Loucy (cell line): ENCODE measurements around the gene FGD6.

Source experiments
- H2AFZ ChIP-seq: fragments of 200-600 bp; sonication (generic); 2 replicates; pipeline ENCODE4 v1.6.0; 2016; ENCODE audit warnings: antibody characterized with exemption, mild to moderate bottlenecking, low read length, moderate library complexity
- H3F3A ChIP-seq: fragments of 200-600 bp; 2 replicates; pipeline ENCODE4 v1.6.0; 2016; ENCODE audit warnings: antibody characterized with exemption, low read depth, mild to moderate bottlenecking
- H3K27me3 ChIP-seq: fragments of 200-600 bp; sonication (generic); 2 replicates; pipeline ENCODE4 v1.6.1; 2014; ENCODE audit warnings: low read length, mild to moderate bottlenecking; ENCODE audit not compliant: insufficient read depth, poor library complexity, severe bottlenecking
- H3K36me3 ChIP-seq: fragments of 200-600 bp; sonication (generic); 2 replicates; pipeline ENCODE4 v1.6.1; 2016; ENCODE audit warnings: low read length; ENCODE audit not compliant: insufficient read depth
- H3K4me1 ChIP-seq: fragments of 200-600 bp; sonication (generic); 2 replicates; pipeline ENCODE4 v1.5.1; 2014; ENCODE audit warnings: low read length, mild to moderate bottlenecking; ENCODE audit not compliant: insufficient read depth, poor library complexity, severe bottlenecking
- H3K4me2 ChIP-seq: fragments of 200-600 bp; sonication (generic); 2 replicates; pipeline ENCODE4 v1.6.0; 2014; ENCODE audit warnings: antibody characterized with exemption, low read length, low read depth, mild to moderate bottlenecking; ENCODE audit not compliant: poor library complexity, severe bottlenecking
- H3K4me3 ChIP-seq: fragments of 200-600 bp; sonication (generic); 2 replicates; pipeline ENCODE4 v1.5.1; 2014; ENCODE audit warnings: low read length, mild to moderate bottlenecking, mixed read lengths; ENCODE audit not compliant: poor library complexity, severe bottlenecking
- H3K79me2 ChIP-seq: fragments of 200-600 bp; sonication (generic); 2 replicates; pipeline ENCODE4 v1.6.1; 2014; ENCODE audit warnings: low read length; ENCODE audit not compliant: insufficient read depth
- H3K9ac ChIP-seq: fragments of 200-600 bp; sonication (generic); 2 replicates; pipeline ENCODE4 v1.6.0; 2014; ENCODE audit warnings: mild to moderate bottlenecking, low read depth, low read length, moderate library complexity; ENCODE audit not compliant: poor library complexity, severe bottlenecking
- H3K9me2 ChIP-seq: fragments of 200-600 bp; sonication (generic); replicated peaks from 2 replicates; pipeline ENCODE4 v1.6.1; 2016; ENCODE audit warnings: low read depth, low read length, mixed read lengths
- H3K9me3 ChIP-seq: fragments of 200-600 bp; sonication (generic); 2 replicates; pipeline ENCODE4 v1.6.1; 2014; ENCODE audit warnings: mild to moderate bottlenecking, antibody characterized with exemption, low read length, low read depth; ENCODE audit not compliant: insufficient read depth
- H4K20me1 ChIP-seq: fragments of 200-600 bp; sonication (generic); 2 replicates; pipeline ENCODE4 v1.6.0; 2014; ENCODE audit warnings: antibody characterized with exemption, low read length, mild to moderate bottlenecking; ENCODE audit not compliant: insufficient read depth, poor library complexity, severe bottlenecking
- CTCF ChIP-seq: fragments of 200-600 bp; sonication (generic); conservative IDR thresholded peaks from 2 replicates; pipeline ENCODE4 v1.5.1; 2014; ENCODE audit warnings: mild to moderate bottlenecking, antibody characterized with exemption, low read length
- EZH2phosphoT487 ChIP-seq: fragments of 200-600 bp; IDR thresholded peaks from 2 replicates; pipeline ENCODE4 v1.6.1; 2018; ENCODE audit warnings: antibody characterized with exemption, mild to moderate bottlenecking, moderate library complexity, borderline replicate concordance

Gene FGD6

GRCh38 chr12:95037906-95038305 lies 179.4 kb downstream of the FGD6 start:
- Histone ChIP-seq H3K79me2 (no peaks in the 10 kb centered on the region), H3K9me2 (no peaks in the 10 kb centered on the region), H3F3A (no peaks in the 10 kb centered on the region), H3K4me2 (no peak overlapping the region), H3K9ac (no peak overlapping the region), H3K4me3 (no peak overlapping the region), H3K36me3 (peaks cover 49% of the 10 kb centered on the region; the same call in 1 of the 2 replicates), H2AFZ (no peak overlapping the region), H3K4me1 (peaks cover 9% of the 10 kb centered on the region), H4K20me1 (no peaks in the 10 kb centered on the region), H3K27me3 (no peaks in the 10 kb centered on the region), H3K9me3 (no peaks in the 10 kb centered on the region)
- TF ChIP-seq EZH2phosphoT487 (no peak), CTCF (no peak)

- H3K9me3 ChIP-seq, result no peaks in the 10 kb centered on the region
- H3K9ac ChIP-seq, result no peak overlapping the region
- H3K4me1 ChIP-seq, result no peaks in the 10 kb centered on the region
- no peaks in the 10 kb centered on the region for H4K20me1 ChIP-seq
- H3K4me2 ChIP-seq, result no peak overlapping the region
- no peaks in the 10 kb centered on the region for H3K27me3 ChIP-seq
- H3K79me2 ChIP-seq, result no peaks in the 10 kb centered on the region
- H3K36me3 ChIP-seq, result peaks cover 56% of the 10 kb centered on the region; the same call in 1 of the 2 replicates
- H2AFZ ChIP-seq, result no peak overlapping the region
- TF ChIP-seq CTCF (no peak), EZH2phosphoT487 (no peak)
- no peaks in the 10 kb centered on the region for H3F3A ChIP-seq
- no peak overlapping the region for H3K4me3 ChIP-seq
- H3K9me2 ChIP-seq, result no peaks in the 10 kb centered on the region
Measured at GRCh38 chr12:95034750-95035149, 182.5 kb downstream of the FGD6 start.
